ENCODE results near the gene IFI27. TPM values are rescaled to one million over a fixed set of nuclear protein-coding genes. Genes with fewer than 3 reads are reported as not detected.
"Not testable (repeated sequence)": the region's sequence is repeated elsewhere in the genome, so short reads cannot be mapped to it uniquely, and the experiment has no call there.

Gene IFI27
- polyA plus RNA-seq, 4 donors = 9.3 to 1,277 (median 545) TPM

- no peak for DNase-seq
- Histone ChIP-seq H3K4me3 (ENCODE audit: low read depth in 1 of 3, low read length in 3 of 3) (no peak overlapping the region), H3K36me3 (ENCODE audit: control insufficient read depth in 3 of 3, insufficient read depth in 2 of 3, low read depth in 1 of 3, low read length in 3 of 3) (no peaks in the 10 kb centered on the region), H3K9me3 (ENCODE audit: control insufficient read depth in 2 of 2, insufficient read depth in 1 of 2, low read depth in 1 of 2, low read length in 1 of 2) (no peaks in the 10 kb centered on the region), H3K4me1 (ENCODE audit: control insufficient read depth in 3 of 3, insufficient read depth in 2 of 3, low read depth in 1 of 3, low read length in 2 of 3) (no peaks in the 10 kb centered on the region), H3K27ac (ENCODE audit: low read depth in 1 of 3, low read length in 2 of 3) (no peak overlapping the region), H3K27me3 (ENCODE audit: control insufficient read depth in 3 of 3, insufficient read depth in 3 of 3, low read length in 3 of 3) (peaks cover 0 to 3% (median 0%) of the 10 kb centered on the region in 3 donors)
- FAIRE-seq = no peak
- 66 to 89% (median 89%) methylated on average over 1 of the region's 1 CpG for WGBS, 3 donors
These were observed 32.3 kb downstream of the IFI27 start for GRCh38 chr14:94142836-94143235.

DNA sequence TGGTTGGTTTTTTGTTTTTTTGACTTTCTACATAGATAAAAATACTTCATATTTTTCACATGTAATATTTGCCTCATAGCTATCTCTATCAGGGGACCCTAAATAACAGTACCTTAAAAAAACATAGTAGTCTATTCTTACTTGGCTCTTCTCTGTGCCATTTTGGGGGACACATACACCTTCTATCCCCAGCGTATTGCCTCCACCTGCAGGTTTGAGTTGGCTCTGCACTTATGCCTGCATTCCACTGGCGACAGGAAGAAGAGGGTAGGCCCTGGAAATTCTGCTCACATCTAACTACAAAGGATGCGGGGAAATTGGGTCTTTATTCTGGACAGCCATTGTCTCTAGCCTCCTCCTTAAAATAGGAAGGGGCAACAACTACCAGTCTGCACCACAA, 32.7 kb downstream of the IFI27 start:
- no peaks in the 10 kb centered on the region for H3K9me3 ChIP-seq (ENCODE audit: control insufficient read depth in 2 of 2, insufficient read depth in 1 of 2, low read depth in 1 of 2, low read length in 1 of 2)
- no peaks in the 10 kb centered on the region for H3K4me1 ChIP-seq (ENCODE audit: control insufficient read depth in 3 of 3, insufficient read depth in 2 of 3, low read depth in 1 of 3, low read length in 2 of 3)
- DNase-seq = no peak
- no peak for FAIRE-seq
- no peak overlapping the region for H3K27ac ChIP-seq (ENCODE audit: low read depth in 1 of 3, low read length in 2 of 3)
- H3K36me3 ChIP-seq (ENCODE audit: control insufficient read depth in 3 of 3, insufficient read depth in 2 of 3, low read depth in 1 of 3, low read length in 3 of 3) = no peaks in the 10 kb centered on the region
- H3K4me3 ChIP-seq (ENCODE audit: low read depth in 1 of 3, low read length in 3 of 3) = no peak overlapping the region
- peaks cover 0 to 3% (median 0%) of the 10 kb centered on the region in 3 donors for H3K27me3 ChIP-seq (ENCODE audit: control insufficient read depth in 3 of 3, insufficient read depth in 3 of 3, low read length in 3 of 3)
- 56 to 73% (median 70%) methylated on average over 3 of the region's 3 CpGs for WGBS, 3 donors

GRCh38 chr14:94143711-94144110, 33.2 kb downstream of the IFI27 start:
- H3K36me3 ChIP-seq (ENCODE audit: control insufficient read depth in 3 of 3, insufficient read depth in 2 of 3, low read depth in 1 of 3, low read length in 3 of 3) = no peaks in the 10 kb centered on the region
- H3K4me3 ChIP-seq (ENCODE audit: low read depth in 1 of 3, low read length in 3 of 3) = no peak overlapping the region
- no peaks in the 10 kb centered on the region for H3K4me1 ChIP-seq (ENCODE audit: control insufficient read depth in 3 of 3, insufficient read depth in 2 of 3, low read depth in 1 of 3, low read length in 2 of 3)
- H3K27ac ChIP-seq (ENCODE audit: low read depth in 1 of 3, low read length in 2 of 3) = no peak overlapping the region
- no peaks in the 10 kb centered on the region for H3K9me3 ChIP-seq (ENCODE audit: control insufficient read depth in 2 of 2, insufficient read depth in 1 of 2, low read depth in 1 of 2, low read length in 1 of 2)
- no peak for FAIRE-seq
- H3K27me3 ChIP-seq (ENCODE audit: control insufficient read depth in 3 of 3, insufficient read depth in 3 of 3, low read length in 3 of 3) = peaks cover 0 to 3% (median 0%) of the 10 kb centered on the region in 3 donors
- WGBS, 3 donors = 90 to 91% (median 91%) methylated on average over 4 of the region's 4 CpGs
- no peak for DNase-seq

DNA sequence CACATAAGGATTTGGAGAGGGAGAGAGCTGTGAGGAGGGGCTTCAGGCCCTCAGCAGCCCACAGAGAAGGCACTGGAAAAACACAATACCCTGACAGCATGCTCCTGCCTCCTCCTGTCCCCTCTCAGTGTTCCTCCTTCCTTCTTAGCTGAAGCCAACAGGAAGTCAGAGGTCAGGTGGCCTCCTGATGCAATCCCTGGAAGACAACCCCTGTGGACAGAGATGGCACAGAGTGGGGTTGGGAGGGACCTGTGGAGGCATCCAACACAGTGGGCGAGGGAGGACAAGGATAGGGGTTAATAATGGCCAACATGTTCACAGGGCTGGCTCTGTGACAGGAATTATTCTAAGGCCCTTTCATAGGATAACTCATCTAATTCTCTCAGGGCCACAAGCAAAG, 34.2 kb downstream of the IFI27 start:
- WGBS, 3 donors = 55 to 75% (median 64%) methylated on average over 1 of the region's 1 CpG
- Histone ChIP-seq H3K27me3 (ENCODE audit: control insufficient read depth in 3 of 3, insufficient read depth in 3 of 3, low read length in 3 of 3) (peaks cover 0 to 2% (median 0%) of the 10 kb centered on the region in 3 donors), H3K4me3 (ENCODE audit: low read depth in 1 of 3, low read length in 3 of 3) (no peak overlapping the region), H3K36me3 (ENCODE audit: control insufficient read depth in 3 of 3, insufficient read depth in 2 of 3, low read depth in 1 of 3, low read length in 3 of 3) (no peaks in the 10 kb centered on the region), H3K4me1 (ENCODE audit: control insufficient read depth in 3 of 3, insufficient read depth in 2 of 3, low read depth in 1 of 3, low read length in 2 of 3) (no peaks in the 10 kb centered on the region), H3K9me3 (ENCODE audit: control insufficient read depth in 2 of 2, insufficient read depth in 1 of 2, low read depth in 1 of 2, low read length in 1 of 2) (no peaks in the 10 kb centered on the region), H3K27ac (ENCODE audit: low read depth in 1 of 3, low read length in 2 of 3) (no peak overlapping the region)
- FAIRE-seq = no peak
- no peak for DNase-seq

DNA sequence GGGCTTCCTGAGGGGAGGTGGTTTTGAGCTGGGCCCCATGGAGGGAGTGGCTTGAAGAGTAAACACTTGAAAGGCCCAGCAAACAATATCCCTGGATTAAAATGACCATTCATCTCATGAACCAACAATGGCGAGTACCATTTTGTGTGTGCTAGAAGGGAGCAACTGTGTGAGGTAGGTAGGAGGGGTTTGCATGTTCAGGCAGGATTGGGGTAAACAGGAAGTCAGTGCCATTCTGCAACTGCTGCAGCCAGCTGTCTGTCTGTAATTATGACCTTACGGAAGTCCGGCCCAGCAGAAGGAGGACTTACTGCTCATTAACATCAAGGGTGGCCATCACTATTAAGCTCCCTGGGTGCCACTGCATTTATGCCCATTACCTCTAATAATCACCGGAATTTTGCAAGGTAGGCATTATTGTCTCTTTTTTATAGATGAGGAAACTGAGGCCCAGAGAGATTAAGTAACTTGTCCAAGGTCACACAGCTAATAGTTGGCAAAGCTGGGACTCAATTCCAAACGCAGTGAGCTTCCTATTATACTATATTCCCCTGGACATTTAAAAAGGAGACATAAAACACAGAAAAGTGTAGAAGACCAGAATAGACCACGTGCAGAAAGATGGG, 35.5 kb downstream of the IFI27 start:
- Histone ChIP-seq H3K4me3 (ENCODE audit: low read depth in 1 of 3, low read length in 3 of 3) (no peak overlapping the region), H3K4me1 (ENCODE audit: control insufficient read depth in 3 of 3, insufficient read depth in 2 of 3, low read depth in 1 of 3, low read length in 2 of 3) (no peaks in the 10 kb centered on the region), H3K27ac (ENCODE audit: low read depth in 1 of 3, low read length in 2 of 3) (no peak overlapping the region), H3K36me3 (ENCODE audit: control insufficient read depth in 3 of 3, insufficient read depth in 2 of 3, low read depth in 1 of 3, low read length in 3 of 3) (no peaks in the 10 kb centered on the region), H3K9me3 (ENCODE audit: control insufficient read depth in 2 of 2, insufficient read depth in 1 of 2, low read depth in 1 of 2, low read length in 1 of 2) (no peaks in the 10 kb centered on the region), H3K27me3 (ENCODE audit: control insufficient read depth in 3 of 3, insufficient read depth in 3 of 3, low read length in 3 of 3) (no peaks in the 10 kb centered on the region)
- WGBS, 3 donors = 68 to 79% (median 74%) methylated on average over 6 of the region's 6 CpGs
- no peak for FAIRE-seq
- no peak for DNase-seq

DNA sequence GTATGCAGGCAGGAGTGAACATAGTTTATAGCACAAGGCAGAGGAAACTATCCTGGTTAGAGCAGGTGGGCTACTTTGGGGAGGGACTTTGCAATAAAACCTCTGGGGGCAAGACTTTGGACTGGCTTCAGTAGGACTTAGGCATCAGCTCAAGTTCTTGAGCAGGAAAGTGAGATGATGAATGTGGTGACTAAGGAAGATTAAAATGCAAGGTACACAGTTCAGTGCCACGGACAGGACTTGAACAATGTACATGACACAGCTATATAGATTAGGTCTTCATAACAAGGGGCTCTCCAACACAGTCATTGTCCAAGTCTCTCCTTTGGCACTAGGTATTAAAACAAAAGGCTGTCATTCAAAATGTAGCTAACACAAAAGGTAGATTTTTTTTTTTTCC, 42.1 kb downstream of the IFI27 start:
- Histone ChIP-seq H3K36me3 (ENCODE audit: control insufficient read depth in 3 of 3, insufficient read depth in 2 of 3, low read depth in 1 of 3, low read length in 3 of 3) (no peaks in the 10 kb centered on the region), H3K9me3 (ENCODE audit: control insufficient read depth in 2 of 2, insufficient read depth in 1 of 2, low read depth in 1 of 2, low read length in 1 of 2) (peaks cover 0 to 8% of the 10 kb centered on the region in 2 donors), H3K4me3 (ENCODE audit: low read depth in 1 of 3, low read length in 3 of 3) (no peak overlapping the region), H3K27me3 (ENCODE audit: control insufficient read depth in 3 of 3, insufficient read depth in 3 of 3, low read length in 3 of 3) (peaks cover 0 to 3% (median 2%) of the 10 kb centered on the region in 3 donors), H3K27ac (ENCODE audit: low read depth in 1 of 3, low read length in 2 of 3) (peak overlapping the region in 1 of 3 donors; percentile 23), H3K4me1 (ENCODE audit: control insufficient read depth in 3 of 3, insufficient read depth in 2 of 3, low read depth in 1 of 3, low read length in 2 of 3) (peaks cover 0 to 11% (median 0%) of the 10 kb centered on the region in 3 donors)
- FAIRE-seq = no peak
- WGBS, 3 donors = 23 to 56% (median 41%) methylated on average over 1 of the region's 1 CpG
- DNase-seq = peak in 1 of 2 donors; percentile 44

DNA sequence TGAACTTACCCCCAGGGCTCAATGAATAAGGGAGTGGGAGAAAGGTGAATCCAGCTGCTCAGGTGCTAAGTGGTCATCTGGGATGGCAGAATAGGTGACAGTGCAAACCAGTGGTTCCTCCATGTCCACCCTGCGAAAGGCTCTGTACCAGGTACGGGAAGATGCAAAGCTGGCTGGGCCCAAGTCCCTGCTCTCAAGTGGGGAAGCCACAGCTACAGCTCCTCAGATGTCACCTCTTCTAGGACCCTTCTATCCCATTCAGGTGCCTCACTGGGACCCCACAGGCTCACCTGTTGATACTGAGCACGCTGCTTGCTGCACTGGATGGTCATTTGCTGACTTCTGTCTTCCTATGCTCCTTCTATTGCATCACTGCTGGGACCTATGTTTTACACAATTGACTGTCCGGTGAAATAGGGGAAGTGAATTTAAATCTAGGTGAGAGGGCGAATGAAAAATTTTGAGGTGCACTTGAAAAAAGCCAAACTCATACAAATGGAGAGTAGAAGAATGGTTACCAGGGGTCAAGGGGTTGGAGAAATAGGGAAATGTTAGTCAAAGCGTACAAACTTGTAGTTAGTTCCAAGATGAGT, 43.3 kb downstream of the IFI27 start:
- WGBS, 3 donors = 82 to 89% (median 82%) methylated on average over 6 of the region's 6 CpGs
- peaks cover 0 to 8% of the 10 kb centered on the region in 2 donors for H3K9me3 ChIP-seq (ENCODE audit: control insufficient read depth in 2 of 2, insufficient read depth in 1 of 2, low read depth in 1 of 2, low read length in 1 of 2)
- H3K27me3 ChIP-seq (ENCODE audit: control insufficient read depth in 3 of 3, insufficient read depth in 3 of 3, low read length in 3 of 3) = peaks cover 0 to 3% (median 2%) of the 10 kb centered on the region in 3 donors
- H3K36me3 ChIP-seq (ENCODE audit: control insufficient read depth in 3 of 3, insufficient read depth in 2 of 3, low read depth in 1 of 3, low read length in 3 of 3) = no peaks in the 10 kb centered on the region
- DNase-seq (no peak), FAIRE-seq (no peak)
- peaks cover 0 to 11% (median 0%) of the 10 kb centered on the region in 3 donors for H3K4me1 ChIP-seq (ENCODE audit: control insufficient read depth in 3 of 3, insufficient read depth in 2 of 3, low read depth in 1 of 3, low read length in 2 of 3)
- no peak overlapping the region for H3K4me3 ChIP-seq (ENCODE audit: low read depth in 1 of 3, low read length in 3 of 3)
- no peak overlapping the region for H3K27ac ChIP-seq (ENCODE audit: low read depth in 1 of 3, low read length in 2 of 3)

DNA sequence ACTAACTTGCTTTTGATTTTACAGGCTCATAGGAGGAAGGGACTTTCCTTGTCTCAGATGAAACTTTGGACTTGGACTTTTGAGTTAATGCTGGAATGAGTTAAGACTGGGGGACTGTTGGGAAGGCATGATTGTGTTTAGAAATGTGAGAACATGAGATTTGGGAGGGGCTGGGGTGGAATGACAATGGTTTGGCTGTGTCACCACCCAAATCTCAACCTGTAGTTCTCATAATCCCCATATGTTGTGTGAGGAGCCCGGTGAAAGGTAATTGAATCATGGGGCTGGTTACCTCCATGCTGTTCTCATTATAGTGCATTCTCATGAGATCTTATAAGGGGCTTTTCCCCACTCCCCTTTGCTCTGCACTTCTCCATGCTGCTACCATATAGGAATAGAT, 45.6 kb downstream of the IFI27 start:
- FAIRE-seq; H3K4me3 ChIP-seq (ENCODE audit: low read depth in 1 of 3, low read length in 3 of 3); H3K27ac ChIP-seq (ENCODE audit: low read depth in 1 of 3, low read length in 2 of 3); H3K9me3 ChIP-seq (ENCODE audit: control insufficient read depth in 2 of 2, insufficient read depth in 1 of 2, low read depth in 1 of 2, low read length in 1 of 2); H3K27me3 ChIP-seq (ENCODE audit: control insufficient read depth in 3 of 3, insufficient read depth in 3 of 3, low read length in 3 of 3); H3K36me3 ChIP-seq (ENCODE audit: control insufficient read depth in 3 of 3, insufficient read depth in 2 of 3, low read depth in 1 of 3, low read length in 3 of 3); DNase-seq: not testable (repeated sequence)
- WGBS, 3 donors = 50 to 76% (median 72%) methylated on average over 1 of the region's 1 CpG
- H3K4me1 ChIP-seq (ENCODE audit: control insufficient read depth in 3 of 3, insufficient read depth in 2 of 3, low read depth in 1 of 3, low read length in 2 of 3) = peaks cover 0 to 11% (median 0%) of the 10 kb centered on the region in 3 donors

Data from small intestine (tissue), 7 donors.